IPS-11a (cell line): ENCODE results near the gene BMP10.
"Not testable (repeated sequence)": the region's sequence is repeated elsewhere in the genome, so short reads cannot be mapped to it uniquely, and the experiment has no call there.

Experiments
- H3K4me3 ChIP-seq: one replicate; pipeline ENCODE4 v1.5.1; 2013; ENCODE audit warnings: low read depth, low read length, control low read depth

Gene BMP10

DNA sequence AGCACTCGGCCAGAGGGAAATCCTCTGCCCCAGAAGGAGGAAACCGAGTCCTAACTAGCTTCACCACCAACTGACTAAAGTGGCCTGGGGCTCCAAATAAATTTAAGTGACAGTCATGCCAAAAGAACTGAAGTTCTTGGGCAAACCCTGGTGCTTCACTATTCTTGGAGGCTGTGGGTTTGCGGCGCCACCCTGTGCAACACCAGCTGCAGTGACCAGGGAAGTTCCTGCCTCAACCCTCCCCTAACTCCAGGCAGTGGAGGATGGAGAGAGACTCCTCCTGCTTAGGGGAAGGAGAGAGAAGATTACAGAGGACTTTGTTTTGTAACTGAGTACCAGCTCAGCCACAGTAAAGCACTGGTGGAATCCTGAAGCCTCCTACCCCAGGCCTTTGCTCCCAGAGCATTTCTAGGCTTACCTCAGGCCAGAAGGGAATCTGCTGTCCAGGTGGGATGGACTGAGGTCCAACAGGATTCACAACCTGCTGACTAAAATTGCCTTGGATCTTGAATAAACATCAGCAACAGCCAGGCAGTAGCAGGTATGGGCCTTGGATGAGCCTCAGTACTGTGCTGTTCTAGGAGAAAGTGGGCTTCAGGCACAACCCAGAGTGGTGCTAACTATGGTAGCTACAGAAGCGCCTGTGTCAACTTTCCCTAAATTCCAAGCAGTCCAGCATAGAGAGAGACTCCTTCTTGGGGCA is 29.4 kb upstream of the BMP10 start:
- H3K4me3 ChIP-seq: no peak overlapping the region

GRCh38 chr2:68895981-68896380 is 24.8 kb upstream of the BMP10 start:
- not testable (repeated sequence) for H3K4me3 ChIP-seq

- no peak overlapping the region for H3K4me3 ChIP-seq
These were observed 18.3 kb upstream of the BMP10 start for GRCh38 chr2:68889500-68889899.

DNA sequence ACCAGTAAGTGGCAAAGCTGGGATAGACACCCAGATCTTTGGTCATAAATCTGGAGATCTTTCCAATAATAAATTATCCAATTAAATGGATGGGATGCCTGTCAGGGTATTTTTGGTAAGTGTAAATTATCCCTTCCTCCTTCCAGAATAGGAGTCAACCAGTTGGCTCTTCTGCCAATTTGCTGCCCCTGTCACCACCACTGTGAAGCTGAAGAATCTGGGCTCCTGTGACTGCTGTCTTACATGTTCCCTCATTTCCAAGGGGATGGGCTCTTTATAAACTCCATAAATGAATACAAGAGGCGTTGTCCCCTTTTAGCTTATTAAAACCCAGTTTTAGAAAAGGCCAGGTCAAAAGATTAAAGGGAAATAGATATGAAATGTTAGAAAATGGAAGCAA is 17.8 kb upstream of the BMP10 start:
- H3K4me3 ChIP-seq: no peak overlapping the region

DNA sequence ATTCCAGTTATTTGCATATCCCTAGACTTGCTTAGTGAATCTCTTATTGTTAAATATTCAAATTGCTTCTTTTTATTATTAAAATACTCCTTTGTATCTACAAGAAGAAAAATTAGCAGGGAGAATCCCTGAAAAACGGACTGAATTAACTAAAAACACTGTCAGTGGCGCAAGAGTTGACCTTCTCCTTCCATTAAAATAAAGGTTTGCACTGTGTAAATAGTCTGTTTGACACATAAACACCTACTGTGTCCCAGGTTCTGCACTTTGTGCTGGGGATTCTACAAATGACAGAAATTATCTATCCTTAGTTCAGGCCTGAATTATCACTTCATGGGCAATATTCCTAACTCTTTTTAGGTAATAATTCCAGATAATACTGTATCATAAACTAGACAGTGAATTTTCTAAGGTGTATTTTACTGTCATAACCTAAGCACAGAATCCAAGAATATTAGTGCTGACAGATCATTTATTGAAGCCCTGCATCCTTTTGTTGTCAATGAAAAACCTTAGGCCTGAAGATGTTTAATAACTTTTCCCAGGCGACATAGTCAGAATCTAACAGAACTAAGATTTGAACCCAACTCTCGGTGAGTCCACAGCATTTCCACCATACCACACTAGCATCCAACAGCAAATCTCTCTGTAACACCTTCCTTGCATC is 17.0 kb upstream of the BMP10 start:
- H3K4me3 ChIP-seq: no peak overlapping the region

DNA sequence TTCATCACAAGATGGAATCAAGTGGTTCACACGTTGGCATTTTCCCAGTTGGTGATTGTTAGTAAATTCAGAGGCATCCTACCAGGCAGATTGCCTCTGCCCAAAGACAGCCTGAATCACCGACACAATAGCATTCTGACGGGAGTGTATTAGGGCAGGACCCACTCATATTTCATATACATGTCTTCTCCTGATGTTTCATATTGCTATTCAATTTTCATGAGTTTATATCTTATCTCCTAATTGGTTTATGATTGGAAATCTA is 14.5 kb upstream of the BMP10 start:
- H3K4me3 ChIP-seq: no peak overlapping the region

- no peak overlapping the region for H3K4me3 ChIP-seq
These were observed 14.0 kb upstream of the BMP10 start for GRCh38 chr2:68885074-68885810.

DNA sequence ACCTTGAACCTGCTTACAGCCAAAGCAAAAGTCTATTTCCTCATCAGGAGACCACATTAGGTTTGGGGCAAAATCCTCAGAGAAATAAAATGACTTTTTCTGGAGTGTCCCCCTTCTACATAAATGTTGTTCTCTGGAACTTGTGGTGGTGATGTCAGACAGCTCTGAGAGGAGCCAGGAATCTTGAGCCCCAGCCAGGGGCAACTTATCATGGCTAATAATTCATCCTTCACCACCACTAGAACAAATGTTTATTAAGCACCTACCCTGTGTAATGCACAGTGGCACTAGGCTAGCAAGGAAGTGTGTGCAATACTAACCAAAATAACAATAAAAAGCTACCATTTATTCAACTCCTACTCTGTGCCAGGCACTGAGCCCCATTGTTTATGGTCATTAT is 9.0 kb upstream of the BMP10 start:
- no peak overlapping the region for H3K4me3 ChIP-seq

GRCh38 chr2:68879296-68879695 is 8.1 kb upstream of the BMP10 start:
- no peak overlapping the region for H3K4me3 ChIP-seq

GRCh38 chr2:68878753-68879152 is 7.6 kb upstream of the BMP10 start:
- H3K4me3 ChIP-seq: no peak overlapping the region

- H3K4me3 ChIP-seq: no peak overlapping the region
These were observed 7.0 kb upstream of the BMP10 start for GRCh38 chr2:68878071-68878711.

GRCh38 chr2:68877079-68877772 is 6.0 kb upstream of the BMP10 start:
- no peak overlapping the region for H3K4me3 ChIP-seq

DNA sequence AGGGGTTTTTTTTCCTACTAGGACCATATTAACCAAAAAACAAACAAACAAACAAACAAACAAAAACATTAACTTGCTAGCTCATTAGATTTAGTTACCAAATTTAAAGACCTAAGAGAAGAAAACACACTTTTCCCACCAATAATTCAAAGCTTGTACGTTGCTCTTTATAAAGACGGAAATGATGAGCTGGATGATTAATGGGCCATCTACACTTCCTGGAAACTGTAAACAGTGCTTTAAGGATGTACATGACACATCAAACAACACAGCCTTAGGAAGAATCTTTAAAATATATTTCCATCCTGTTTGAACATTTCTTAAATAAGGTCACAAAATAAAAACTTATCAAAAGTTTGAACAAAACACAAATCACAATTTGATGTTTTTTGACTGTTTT is 982 bp downstream of the BMP10 start:
- no peak overlapping the region for H3K4me3 ChIP-seq

DNA sequence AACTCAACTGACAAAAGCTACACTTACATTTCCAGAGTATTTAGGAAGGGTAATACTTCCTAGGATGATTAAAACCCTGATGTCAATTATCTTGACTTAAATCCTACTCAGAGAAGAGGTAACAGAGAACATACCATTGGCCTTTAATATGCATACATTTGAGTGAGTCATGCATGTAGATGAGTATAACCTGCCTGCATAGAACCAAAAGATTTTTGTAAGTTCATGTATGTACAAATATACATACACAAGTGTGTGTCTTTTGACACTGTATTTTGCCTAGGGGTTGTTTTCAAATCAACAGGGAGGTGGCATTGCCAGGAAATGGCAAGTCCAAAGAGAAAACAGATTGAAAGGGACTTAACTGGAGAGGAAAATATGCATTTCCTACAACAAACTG is 6.1 kb downstream of the BMP10 start:
- no peak overlapping the region for H3K4me3 ChIP-seq

- H3K4me3 ChIP-seq: no peak overlapping the region
These were observed 7.2 kb downstream of the BMP10 start for GRCh38 chr2:68863996-68864395.

DNA sequence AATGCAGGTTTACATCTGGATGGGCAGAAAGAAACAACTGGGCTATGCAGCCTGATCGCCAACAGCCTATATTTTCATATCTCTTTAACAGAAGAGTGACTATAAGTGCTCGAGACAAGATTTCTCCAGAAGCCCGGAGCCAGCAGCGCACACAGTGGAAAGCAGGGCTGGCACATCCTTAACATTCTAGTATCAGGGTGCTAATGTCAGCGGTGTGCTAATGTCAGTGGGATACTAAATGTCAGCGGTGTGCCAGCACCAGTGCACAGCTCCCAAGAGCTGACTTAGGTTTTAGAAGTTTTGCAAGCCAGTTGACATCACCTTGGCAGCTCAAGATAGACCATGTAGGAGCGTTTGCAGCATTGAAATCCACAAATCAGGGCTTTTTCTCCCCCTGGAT is 8.3 kb downstream of the BMP10 start:
- no peak overlapping the region for H3K4me3 ChIP-seq

GRCh38 chr2:68861330-68861729 is 9.9 kb downstream of the BMP10 start:
- no peak overlapping the region for H3K4me3 ChIP-seq

DNA sequence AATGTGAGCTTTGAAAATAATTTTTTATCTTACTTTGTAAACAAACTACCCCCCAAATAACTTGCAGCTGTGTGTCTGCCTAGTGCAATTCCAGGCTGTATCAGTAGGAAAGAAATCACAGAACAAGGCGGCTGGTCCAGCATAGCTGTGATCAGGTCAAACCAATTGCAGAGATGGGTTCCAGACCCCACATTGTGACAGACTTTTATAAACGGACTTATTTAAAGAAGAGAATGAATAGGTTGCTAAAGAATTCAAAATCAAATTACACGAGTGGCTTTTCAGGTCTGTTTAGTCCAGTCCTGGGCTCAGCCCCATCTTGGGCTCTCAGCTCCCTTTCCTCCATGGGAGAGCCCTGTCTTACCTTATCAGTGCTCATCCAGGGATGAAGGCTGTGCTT is 11.1 kb downstream of the BMP10 start:
- H3K4me3 ChIP-seq: no peak overlapping the region

DNA sequence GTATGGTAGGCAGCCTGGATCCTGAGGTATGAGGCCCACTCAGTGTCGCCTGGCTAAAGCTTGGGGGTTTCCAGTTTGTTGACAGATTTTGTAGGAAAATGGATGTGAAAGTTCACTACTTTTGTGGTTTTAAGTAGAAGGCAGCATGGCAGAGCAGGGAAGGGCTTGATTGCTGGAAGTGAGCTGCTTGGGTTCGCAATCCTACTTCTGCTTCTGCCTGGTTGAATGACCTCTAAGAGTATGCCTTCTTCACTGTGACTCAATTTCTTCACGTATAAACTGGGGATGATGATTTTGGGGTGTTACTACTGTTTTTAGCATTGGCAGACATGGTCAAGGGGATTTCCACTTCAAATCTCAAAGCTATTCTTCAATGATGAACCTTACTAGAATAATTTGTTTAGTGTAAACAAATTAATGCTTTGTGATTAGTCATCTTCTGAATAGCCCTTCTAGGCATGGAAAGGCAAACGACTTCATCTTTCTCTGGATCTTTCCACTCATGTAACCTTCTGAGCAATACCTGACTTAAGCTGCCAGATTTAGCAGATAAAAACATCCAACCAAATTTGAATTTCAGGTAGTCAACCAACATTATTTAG is 13.2 kb downstream of the BMP10 start:
- no peak overlapping the region for H3K4me3 ChIP-seq

- no peak overlapping the region for H3K4me3 ChIP-seq
These were observed 13.9 kb downstream of the BMP10 start for GRCh38 chr2:68857202-68857845.
